GM18519 (cell line): ENCODE data around the gene AFAP1L2.

Source experiments
- ATAC-seq: cut with Tn5 transposase; IDR thresholded peaks from one replicate; pipeline ENCODE4 v1.9.1; 2021; ENCODE audit warnings: mild to moderate bottlenecking, moderate library complexity; ENCODE audit not compliant: unreplicated experiment, low FRiP score

The AFAP1L2 gene

DNA sequence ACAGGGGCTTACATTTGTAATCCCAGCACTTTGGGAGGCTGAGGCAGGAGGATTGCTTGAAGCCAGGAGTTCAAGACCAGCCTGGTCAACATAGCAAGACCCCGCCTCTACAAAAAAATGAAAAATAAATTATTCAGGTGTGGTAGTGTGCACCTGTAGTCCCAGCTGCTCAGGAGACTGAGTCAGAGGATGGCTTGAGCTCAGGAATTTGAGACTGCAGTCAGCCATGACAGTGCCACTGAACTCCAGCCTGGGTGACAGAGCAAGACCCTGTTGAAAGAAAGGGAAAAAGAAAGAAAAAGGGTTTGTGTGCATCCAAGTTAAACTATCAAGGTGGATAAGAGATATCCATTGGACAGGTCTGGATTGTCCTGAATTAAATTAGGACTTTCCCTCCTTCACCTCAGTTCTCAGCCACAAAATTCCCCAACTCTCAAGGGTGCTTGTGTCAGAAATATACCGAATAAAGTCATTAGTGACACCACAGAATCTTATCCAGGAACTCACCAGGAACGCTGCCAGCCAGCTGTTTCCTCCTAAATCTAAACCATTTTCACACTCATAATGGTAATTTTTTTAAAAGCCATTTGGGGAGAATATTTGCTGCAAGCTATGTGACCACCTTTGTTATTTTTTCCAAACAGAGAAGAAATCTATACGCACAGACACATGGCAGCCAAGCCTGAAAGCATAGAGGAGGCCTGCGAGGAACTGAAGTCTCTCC lies 12.0 kb downstream of the AFAP1L2 start:
- ATAC-seq, result no peak

DNA sequence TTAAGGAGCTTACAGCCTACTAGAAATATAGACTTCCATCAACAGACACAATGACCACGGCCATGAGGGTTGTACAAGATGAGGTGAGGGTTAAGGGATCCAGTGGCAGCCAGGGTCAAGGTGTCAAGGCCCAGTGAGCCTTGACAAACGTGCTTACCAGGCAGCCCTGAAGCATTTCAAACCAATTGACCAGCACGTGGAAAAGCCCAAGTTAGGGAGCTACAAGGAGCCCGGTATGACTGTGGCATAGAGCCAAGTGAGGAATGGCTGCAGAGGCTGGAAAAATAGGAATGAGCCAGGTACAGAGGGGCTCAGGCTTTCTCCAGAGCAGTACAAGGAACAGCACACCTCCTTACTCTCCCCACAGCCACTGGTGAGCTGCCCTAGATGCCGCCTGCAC lies 12.7 kb downstream of the AFAP1L2 start:
- ATAC-seq, result no peak

DNA sequence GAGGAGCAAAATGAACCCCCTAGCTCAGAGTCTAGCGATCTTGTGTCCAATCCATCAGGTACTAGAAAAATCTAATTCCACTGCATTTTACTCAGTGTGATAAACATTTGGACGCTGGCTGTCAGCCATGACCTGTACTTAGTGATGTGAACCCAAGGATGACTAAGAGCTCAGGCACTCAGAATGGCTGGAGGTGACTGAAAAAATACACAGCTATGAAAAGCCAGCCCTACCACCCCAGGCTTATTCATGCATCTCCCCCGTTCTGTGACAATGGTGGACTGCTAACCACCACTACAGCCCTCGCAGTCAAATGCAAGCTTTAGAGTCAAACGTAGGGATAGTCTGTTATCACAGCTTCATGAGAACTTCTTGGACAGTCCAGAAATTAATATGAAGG lies 14.9 kb downstream of the AFAP1L2 start:
- ATAC-seq, result no peak

DNA sequence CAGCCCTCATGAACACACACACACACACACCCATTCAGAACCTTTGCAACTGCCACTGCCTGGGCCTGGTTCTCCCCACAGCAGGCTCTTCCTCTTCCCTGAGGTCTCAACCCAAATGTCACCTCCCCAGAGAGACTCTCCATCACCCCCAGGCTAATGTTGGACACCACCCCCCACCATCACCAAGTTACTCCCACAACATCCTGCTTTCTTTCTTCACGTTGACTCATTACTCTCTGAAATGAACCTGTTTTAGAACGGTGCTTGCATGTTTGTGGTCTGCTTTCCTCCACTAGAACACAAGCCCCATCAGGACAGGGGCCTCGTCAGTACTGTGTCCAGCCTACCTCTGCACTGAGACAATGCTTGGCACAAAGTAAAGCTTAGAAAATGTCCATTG lies 16.0 kb downstream of the AFAP1L2 start:
- ATAC-seq, result peak; percentile 88

DNA sequence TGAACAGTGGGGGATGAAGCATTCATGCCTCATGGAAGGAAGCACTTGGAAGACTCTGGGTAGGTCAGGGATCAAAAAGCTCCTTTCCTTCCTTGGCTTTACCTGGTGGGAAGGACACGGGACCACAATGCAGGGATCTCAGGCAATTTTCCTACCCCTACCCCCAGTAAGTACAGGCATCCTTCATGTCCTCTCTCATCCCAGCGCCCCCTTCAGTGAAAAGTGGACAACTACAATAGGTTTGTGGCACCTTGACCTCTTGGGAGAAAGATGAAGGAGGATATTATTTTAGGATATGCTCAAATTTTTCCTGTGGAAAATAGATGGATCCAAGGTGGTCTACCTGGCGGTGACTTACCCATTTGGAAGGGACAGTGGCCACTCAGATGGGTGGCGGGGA lies 16.5 kb downstream of the AFAP1L2 start:
- ATAC-seq, result no peak

DNA sequence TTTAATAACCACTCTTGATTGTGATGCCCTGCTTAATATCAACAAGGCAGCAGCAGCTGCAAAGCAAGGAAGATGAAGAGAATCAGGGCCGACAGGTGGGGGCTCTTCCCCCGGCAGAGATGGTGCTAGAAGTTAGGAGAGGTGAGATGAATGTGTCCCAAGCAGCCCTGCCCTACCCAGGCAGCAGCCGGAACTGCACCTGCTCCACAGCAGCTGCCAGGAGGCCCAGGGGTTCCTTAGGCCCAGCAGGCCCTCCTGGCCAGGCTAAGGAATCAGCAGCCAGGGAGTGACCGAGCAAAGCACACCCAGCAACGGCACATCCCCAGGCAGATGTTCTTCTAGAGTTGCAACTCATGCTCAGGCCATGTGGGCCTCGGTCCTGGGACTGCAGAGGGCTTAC lies 17.9 kb downstream of the AFAP1L2 start:
- no peak for ATAC-seq

DNA sequence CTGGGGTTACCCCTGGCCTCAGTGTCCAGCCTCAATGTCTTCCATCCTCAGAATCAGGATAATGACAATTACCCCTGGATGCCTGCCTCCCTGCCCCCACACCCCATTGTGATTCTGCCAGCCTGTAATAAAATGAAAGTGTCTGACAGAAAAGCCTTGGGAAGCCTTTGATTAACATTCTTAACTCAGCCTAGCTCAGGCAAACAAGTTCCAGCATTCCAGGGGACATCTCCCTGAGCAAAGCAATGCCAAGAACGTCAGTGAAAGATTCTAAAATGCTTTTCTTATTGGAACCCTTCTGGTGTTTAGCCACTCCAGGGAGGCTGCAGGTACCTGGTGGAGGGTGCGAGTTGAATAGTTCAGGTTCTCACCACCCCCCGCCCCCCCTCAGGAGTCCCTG lies 18.7 kb downstream of the AFAP1L2 start:
- no peak for ATAC-seq

DNA sequence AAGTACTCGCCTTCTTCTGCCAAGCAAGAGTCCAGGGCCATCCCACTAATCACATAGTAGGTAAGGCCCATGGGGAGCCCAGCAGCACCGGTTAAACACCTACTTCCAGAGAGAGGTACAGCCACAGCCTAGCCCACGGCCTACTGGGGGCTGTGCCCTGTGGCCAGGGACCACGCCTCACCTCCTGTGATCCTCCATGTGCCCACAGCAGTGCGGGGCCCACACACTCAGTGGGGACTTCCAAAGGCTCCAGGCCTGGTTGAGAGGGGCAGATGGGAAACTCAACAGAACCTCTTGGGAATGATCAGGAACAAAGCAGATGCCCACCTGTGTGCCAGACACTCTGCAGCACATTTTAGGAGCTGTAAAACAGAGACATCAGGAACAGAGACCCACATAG lies 19.7 kb downstream of the AFAP1L2 start:
- no peak for ATAC-seq

DNA sequence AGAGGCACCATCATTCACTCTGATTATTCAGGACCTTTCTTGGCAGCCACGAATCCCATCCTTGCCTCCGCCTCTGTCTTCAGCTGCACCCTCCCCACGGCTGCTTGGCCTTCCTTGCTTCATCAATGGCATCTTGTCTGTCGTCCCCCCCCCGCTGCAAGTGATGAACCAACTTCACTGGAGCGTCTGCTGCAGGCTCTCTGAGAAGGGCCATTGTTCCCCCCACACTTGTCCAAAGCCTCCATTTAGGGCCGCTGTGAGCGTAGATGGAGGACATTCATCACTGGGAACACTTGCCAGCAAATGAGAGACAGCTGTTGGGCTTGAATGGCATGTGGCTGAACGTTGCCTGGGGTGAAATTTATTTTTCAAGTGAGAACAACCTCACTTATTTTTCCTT lies 20.1 kb downstream of the AFAP1L2 start:
- ATAC-seq, result no peak

DNA sequence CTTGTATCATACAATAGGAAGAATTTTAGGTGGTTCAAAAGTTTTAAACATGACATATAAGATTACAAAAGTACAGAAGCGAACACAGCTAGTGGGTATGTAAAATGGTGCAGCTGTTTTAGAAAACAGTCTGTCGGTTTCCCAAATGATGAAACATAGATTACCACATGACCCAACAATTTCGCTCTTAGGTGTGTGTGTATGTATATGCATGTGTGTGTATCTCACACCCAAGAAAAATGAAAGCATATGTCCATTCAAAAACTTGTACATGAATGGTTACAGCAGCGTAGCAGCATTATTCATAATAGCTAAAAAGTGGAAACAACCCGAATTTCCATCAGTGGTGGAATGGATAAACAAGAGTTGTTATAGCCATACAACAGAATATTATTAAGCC lies 23.5 kb downstream of the AFAP1L2 start:
- no peak for ATAC-seq

DNA sequence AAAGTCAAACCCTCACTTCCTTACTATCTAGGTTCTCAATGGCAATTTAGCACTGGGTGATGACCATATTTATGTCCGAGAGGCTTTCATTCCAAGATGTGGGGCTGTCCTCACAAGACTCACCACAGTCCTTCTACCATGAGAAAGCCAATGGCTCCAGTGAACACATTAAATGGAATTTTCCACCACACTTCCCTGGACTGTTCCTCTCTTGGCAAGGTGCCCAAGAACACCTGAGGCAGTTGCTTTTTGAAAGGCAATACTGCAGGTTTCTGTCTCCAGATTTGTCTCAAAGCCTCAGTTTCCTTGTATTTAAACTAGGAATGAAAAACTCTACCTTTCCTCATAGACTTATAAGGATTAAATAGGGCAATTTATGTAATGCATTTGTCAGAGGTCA lies 24.2 kb downstream of the AFAP1L2 start:
- ATAC-seq, result no peak

DNA sequence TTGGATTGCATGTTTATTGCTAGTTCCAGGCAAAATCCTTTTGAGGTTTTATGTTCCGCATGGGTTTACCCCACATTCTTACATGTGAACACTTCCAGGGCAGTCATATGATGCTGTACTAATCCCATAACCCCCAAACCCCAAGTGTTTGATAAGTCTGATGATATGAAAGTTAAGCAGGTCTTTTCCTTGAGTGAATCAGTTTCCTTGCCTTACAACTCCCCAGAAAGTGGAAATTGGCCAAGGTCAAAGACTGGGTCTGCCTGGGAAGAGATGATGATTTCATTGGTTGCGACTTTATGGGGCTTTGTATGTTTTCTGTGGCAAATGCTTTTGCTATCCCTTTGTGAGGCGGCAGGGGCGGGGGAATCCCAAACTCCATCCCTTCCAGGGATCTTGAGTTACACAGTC lies 24.7 kb downstream of the AFAP1L2 start:
- no peak for ATAC-seq

DNA sequence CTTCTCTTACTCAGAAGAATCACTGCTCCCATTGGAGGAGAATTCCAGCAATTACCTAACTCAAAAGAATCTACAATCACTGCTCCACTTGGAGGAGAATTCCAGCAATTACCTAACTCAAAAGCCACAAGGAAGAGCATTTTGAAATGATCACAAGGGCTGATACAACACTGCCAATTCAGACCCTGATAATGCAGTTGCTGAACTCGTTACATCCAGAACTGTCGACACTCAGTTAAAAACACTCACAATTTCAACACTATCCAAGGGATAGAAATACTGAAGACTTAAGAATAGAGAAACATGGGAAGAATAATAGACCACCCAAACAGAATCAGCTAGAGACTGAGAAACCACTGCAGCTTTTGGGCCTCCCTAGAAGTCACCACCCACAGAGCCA lies 27.8 kb downstream of the AFAP1L2 start:
- ATAC-seq, result no peak

DNA sequence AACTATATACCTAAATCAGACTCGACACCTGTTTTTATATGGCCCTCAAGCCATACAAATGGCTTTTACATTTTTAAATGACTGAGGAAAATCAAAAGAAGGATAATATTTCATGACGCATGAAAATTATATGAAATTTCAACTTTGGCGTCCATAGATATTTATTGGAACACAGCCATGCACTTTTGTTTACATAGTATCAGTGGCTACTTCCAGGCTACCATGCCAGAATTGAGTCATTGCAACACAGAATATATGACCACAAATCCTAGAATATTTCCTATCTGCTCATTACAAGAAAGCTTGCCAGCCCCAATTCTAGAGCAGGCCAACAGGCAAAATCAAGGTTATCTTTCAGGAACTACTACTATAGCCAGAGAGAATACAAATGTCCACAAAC lies 29.3 kb downstream of the AFAP1L2 start:
- no peak for ATAC-seq

DNA sequence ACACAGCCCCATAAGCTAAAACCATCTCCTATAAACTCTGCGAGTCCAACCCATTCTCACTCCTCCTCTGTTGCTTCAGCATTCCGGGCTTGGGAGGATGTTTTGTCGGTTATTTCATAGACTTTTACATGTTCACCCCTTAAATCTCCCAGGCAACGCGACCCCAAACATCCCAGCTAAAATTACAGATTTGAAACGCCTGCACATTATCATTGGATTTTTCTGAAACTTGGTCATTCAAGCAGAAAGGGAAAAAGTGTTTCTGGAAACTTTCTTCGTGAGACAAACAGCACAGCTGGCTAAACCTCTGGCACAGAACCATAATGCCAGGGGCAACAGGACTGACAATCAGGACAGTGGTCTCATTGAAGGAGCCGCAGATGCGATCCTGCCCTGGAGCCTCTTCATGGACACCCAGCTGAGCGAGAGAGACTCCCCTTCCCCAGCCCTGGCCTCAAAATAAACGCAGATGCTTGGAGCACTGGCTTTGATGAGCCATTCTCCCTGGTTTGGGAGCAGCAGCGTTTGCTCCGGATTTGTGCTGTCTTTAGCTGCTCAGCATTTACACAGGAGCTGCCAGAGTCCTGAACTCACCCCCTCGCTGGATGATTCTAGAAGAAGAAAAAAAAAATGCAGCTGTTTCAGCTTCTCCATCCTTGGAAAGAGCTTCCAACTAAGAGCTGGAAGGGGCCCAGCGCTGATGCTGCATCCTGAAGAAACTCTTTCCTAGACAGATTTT lies 30.1 kb downstream of the AFAP1L2 start:
- ATAC-seq, result no peak

DNA sequence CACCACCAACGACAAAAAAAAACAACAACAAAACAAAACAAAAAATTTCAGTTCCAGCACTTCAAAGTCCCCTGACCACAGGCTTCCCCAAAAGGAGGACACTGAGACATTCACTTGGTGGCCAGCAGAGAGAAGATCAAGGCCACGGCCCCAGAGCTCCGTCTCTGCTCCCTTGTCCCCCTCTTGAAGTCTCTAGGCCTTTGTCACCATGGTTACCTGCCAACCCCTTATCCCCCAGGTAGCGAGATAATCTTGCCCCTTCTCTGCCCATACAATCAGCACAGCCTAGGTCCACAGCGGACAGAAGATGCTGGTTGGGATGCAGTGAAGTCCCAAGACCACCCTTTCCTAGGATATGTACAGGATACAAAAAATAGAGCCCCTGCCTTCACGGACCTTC lies 30.7 kb downstream of the AFAP1L2 start:
- no peak for ATAC-seq

DNA sequence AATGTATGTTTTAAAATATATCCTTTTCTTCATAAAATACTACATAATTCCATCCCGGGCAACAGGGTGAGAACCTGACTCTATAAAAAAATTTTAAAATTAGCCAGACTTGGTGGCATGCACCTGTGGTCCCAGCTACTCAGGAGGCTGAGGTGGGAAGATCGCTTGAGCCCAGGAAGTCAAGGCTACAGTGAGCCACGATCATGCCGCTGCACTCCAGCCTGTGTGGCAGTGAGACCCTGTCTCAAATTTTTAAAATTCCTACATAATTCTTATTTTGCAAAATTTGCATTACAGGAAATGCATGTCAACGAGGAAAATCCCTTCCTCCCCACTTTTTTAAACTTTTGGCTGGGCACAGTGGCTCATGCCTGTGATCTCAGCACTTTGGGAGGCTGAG lies 31.3 kb downstream of the AFAP1L2 start:
- no peak for ATAC-seq

DNA sequence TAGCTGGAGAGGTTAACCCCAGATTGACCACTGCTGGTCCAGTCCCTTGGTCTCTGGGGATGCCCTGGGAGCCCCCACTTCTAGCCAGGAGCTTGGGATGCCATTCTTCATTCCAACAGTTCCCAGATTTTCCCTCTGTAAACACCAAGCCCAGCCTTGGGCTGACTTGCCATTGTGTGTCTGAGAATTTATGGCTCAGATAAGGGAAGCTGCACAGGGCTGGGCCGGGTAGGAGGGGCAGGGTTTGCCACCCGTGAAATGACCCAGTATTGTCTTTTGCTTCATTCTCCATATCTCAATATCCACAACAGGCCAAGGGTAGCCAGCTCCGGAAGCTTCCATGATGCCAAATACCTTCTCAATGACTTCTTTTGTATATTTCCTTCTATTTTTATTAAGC lies 32.1 kb downstream of the AFAP1L2 start:
- ATAC-seq, result no peak

DNA sequence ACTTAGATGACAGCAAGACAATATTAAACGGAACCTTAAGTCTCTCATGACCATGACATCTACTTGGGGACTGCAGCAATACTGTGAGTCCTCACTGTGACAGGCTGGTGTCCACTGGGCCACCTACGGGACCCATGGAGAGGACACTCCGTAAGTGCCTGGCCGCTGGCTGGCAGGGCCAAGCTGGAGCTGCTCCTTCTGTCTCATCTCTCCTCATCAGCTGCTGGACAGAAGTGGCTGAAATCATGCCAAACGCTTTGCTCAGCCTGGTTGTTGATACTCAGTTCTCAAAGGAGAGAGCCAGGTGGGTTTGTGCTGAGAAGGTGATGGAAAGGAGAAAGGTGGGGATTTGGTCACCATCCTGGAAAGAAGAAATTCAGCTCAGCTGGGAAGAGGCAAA lies 33.3 kb downstream of the AFAP1L2 start:
- no peak for ATAC-seq

DNA sequence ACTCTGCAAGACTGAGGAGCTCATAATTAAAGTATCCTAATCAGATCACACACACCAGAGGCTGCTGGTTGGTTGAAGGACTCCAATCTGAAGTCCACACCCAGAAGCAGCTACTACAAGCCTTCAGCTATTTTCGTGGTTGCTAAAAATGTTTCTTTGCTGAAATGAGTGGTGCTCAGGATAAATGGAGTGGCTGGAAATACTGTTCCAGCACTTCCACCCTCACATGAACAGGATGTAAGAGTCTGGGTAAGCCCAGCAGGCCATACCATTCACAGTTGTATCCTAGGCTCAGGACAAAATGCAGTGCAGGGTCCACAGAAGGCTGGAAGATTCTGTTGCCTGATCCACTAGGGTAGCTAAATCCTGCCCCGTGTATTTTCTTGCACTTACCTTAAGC lies 34.1 kb downstream of the AFAP1L2 start:
- ATAC-seq, result no peak

DNA sequence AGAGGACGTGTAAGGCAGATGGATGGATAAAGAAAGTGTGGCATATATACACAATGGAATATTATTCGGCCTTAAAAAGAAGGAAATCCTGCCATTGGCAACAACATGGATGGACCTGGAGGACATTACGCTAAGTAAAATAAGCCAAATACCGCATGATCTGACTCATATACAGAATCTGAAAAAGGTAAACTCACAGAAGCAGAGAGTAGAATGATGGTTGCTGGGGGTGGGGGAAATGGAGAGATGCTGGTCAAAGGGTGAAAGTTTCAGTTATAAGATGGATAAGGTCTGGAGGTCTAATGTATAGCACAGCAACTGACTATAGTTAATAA lies 36.3 kb downstream of the AFAP1L2 start:
- ATAC-seq, result no peak

DNA sequence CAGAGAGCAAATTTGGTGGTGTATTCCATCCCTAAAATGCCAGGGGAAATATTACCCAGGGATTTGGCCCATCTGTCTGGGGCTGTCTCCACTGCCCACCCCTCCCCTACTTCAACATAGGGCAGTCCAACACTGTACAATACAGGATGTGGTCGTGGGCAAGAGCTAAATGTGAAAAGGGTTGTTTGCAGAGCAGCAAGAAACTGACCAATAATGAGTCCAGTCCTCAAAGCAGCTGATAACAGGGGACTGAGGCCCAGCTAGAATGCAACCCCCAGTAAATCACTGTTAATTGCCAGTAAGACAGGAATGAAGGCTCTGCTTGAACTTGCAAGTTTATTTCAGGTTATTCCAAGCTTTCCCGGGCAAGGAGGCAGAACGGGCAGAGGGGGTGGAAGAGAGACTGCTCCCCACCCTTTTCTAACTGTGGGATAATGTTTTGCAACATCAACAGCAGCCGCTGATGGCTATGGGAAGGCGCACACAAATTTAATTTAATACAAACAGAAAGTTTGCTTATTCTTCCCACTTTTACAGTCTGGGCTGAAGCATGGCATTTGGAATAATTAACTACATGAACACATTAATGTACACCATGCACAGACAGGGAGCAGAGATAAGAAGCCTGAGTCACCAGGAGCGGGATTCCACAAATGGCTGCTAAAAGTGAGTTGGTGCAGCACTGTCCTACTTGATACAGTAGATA lies 36.8 kb downstream of the AFAP1L2 start:
- ATAC-seq, result no peak
